ENCODE results near the gene PCDHGB7.
"Not testable (repeated sequence)": the region's sequence is repeated elsewhere in the genome, so short reads cannot be mapped to it uniquely, and the experiment has no call there.

The PCDHGB7 gene

DNA sequence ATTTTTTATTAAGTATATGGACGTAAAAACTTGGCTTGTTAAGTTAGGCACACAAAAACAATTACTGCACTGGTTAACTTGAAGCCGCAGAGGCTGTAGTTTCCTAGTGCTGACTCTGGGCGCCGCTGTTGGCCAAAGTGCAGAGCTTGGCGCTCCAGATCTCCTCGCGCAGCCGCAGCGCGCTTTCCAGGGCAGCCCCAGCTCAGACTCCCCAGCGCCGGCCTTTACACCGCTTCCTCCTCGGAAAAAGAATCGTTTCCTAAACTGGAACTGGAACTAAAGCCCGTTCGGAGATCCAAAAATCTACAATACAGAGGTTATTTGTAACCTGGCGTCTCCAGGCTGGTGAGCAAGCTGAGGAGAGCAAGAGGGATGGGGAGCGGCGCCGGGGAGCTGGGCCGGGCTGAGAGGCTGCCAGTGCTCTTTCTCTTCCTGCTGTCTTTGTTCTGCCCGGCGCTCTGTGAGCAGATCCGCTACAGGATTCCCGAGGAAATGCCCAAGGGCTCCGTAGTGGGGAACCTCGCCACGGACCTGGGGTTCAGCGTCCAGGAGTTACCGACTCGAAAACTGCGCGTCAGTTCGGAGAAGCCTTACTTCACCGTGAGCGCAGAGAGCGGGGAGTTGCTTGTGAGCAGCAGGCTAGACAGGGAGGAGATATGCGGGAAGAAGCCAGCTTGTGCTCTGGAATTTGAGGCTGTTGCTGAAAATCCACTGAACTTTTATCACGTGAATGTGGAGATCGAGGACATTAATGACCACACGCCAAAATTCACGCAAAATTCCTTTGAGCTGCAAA is 19.5 kb upstream of the PCDHGB7 start, which contains the start of gene PCDHGB5:
PCDHGB5 (plus strand) TSS at position 192 of the 796 bp plus-strand sequence; CDS start at position 373, 181 bp downstream.
- DNase-seq, result not testable (repeated sequence)

DNA sequence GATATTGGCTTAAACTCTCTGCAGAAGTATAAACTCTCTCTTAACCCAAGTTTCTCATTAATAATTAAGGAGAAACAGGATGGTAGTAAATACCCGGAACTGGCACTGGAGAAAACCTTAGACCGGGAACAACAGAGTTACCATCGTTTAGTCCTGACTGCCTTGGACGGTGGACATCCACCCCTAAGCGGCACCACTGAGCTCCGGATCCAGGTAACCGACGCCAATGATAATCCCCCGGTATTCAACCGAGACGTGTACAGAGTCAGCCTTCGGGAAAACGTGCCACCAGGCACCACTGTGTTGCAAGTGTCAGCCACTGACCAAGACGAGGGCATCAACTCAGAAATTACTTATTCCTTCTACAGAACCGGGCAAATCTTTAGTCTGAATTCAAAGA is 18.9 kb upstream of the PCDHGB7 start:
- no peak for DNase-seq

- no peak for DNase-seq
Observed at GRCh38 chr5:141399555-141400258, 17.8 kb upstream of the PCDHGB7 start.

DNA sequence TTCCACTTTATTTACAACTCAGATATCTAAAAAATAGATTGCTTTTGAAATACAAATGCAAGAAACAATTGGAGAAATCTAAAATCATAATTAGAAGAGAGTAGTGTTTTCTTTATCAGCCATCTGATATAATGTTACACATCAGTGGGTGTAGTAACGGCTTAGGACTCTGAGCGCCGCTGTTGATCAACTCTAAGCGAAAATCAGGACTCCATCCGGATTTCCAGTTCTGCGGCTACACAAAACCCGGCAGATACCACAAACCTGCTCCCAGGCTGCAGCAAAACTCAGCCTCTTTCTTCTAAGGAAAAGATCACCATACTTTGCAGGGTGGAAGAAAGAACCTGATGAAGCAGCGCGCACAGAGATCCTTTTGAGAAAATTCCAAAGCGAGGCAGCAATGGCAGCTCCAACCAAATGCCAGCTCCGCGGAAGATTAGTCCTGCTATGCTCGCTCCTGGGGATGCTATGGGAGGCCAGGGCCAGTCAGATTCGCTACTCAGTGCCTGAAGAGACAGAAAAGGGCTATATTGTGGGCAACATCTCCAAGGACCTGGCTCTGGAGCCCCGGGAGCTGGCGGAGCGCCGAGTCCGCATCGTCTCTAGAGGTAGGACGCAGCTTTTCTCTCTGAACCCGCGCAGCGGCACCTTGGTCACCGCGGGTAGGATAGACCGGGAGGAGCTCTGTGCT is 14.8 kb upstream of the PCDHGB7 start, which contains the start of gene PCDHGA9:
PCDHGA9 (plus strand) TSS at position 226 of the 691 bp plus-strand sequence; CDS start at position 401, 175 bp downstream.
- no peak for DNase-seq

GRCh38 chr5:141403387-141403786 is 14.1 kb upstream of the PCDHGB7 start:
- no peak for DNase-seq

DNA sequence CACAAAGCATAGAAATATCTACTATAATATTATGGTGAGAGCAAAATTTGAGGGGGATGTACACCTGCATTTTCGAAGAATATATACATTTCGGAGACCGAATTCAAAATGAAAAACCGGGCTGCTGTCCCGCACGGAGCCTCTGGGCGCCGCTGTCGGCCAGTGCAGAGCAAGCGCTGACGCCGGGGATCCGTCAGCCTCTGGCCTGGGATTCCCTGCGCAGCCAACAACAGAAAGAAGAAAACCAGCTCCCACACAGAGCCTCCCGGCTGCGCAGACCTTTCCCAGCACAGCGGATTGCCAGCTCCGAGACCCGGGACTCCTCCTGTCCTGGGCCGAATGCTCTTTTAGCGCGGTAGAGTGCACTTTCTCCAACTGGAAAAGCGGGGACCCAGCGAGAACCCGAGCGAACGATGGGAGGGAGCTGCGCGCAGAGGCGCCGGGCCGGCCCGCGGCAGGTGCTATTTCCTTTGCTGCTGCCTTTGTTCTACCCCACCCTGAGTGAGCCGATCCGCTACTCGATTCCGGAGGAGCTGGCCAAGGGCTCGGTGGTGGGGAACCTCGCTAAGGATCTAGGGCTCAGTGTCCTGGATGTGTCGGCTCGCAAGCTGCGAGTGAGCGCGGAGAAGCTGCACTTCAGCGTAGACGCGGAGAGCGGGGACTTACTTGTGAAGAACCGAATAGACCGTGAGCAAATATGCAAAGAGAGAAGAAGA is 9.5 kb upstream of the PCDHGB7 start, which contains the start of gene PCDHGB6:
PCDHGB6 (plus strand) TSS at position 232 of the 716 bp plus-strand sequence; CDS start at position 414, 182 bp downstream.
- DNase-seq, result not testable (repeated sequence)

DNA sequence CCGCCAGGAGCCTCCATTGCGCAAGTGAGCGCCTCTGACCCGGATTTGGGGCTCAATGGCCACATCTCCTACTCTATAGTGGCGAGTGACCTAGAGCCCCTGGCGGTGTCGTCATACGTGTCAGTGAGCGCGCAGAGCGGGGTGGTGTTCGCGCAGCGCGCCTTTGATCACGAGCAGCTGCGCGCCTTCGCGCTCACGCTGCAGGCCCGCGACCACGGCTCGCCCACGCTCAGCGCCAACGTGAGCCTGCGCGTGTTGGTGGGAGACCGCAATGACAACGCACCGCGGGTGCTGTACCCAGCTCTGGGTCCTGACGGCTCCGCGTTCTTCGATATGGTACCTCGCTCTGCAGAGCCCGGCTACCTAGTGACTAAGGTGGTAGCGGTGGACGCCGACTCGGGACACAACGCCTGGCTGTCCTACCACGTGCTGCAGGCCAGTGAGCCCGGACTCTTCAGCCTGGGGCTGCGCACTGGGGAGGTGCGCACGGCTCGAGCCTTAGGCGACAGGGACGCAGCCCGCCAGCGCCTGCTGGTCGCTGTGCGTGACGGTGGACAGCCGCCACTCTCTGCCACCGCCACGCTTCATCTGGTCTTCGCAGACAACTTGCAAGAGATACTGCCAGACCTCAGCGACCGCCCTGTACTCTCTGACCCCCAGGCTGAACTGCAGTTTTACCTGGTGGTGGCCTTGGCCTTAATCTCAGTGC is 7.7 kb upstream of the PCDHGB7 start:
- no peak for DNase-seq

- DNase-seq, result no peak
Observed at GRCh38 chr5:141411575-141411974, 5.9 kb upstream of the PCDHGB7 start.

- DNase-seq, result no peak
Observed at GRCh38 chr5:141412854-141413539, 4.5 kb upstream of the PCDHGB7 start, which contains the start of gene PCDHGA10. PCDHGA10 (plus strand) TSS chr5:141412987; CDS start chr5:141413176, 189 bp downstream.

DNA sequence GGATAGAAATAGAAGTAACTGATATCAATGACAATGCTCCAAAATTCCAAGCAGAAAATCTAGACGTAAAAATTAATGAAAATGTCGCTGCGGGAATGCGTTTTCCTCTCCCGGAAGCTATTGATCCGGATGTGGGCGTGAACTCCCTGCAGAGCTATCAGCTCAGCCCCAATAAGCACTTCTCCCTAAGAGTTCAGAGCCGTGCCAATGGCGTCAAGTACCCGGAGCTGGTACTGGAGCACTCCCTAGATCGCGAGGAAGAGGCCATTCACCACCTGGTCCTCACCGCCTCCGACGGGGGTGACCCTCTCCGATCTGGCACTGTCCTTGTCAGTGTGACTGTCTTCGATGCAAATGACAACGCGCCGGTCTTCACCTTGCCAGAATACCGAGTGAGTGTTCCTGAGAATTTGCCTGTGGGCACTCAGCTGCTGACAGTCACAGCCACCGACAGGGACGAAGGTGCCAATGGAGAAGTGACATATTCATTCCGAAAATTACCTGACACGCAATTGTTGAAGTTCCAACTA is 3.9 kb upstream of the PCDHGB7 start:
- DNase-seq, result no peak

- DNase-seq, result not testable (repeated sequence)
Observed at GRCh38 chr5:141414548-141415274, 2.8 kb upstream of the PCDHGB7 start.

DNA sequence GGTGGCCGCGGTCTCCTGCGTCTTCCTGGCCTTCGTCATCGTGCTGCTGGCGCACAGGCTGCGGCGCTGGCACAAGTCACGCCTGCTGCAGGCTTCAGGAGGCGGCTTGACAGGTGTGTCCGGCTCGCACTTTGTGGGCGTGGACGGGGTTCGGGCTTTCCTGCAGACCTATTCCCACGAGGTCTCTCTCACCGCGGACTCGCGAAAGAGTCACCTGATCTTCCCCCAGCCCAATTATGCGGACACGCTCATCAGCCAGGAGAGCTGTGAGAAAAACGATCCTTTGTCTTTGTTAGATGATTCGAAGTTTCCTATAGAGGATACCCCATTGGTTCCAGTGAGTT is 2.2 kb upstream of the PCDHGB7 start:
- not testable (repeated sequence) for DNase-seq

GRCh38 chr5:141419074-141419880 is 1.8 kb downstream of the PCDHGB7 start:
- no peak for DNase-seq

DNA sequence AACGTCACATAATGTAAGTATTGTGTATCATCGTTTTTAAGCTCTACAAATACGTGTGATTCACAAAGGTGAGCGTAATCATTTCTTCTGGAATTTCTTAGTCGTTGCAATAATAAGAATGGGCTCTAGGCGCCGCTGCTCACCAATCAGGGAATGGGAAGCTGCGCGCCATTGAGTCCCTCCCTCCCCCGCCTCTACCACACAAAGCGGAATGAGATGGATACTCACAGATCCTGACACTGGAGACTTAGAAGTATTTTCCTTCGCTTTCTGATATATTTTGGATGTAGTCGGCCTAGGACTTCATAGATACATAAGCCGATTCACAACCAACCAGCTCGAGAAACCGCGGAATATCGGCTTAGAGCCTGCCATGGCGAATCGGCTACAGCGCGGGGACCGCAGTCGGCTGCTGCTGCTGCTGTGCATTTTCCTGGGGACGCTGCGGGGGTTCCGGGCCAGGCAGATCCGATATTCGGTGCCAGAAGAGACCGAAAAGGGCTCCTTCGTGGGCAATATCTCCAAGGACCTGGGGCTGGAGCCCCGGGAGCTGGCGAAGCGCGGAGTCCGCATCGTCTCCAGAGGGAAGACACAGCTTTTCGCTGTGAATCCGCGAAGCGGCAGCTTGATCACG is 3.5 kb downstream of the PCDHGB7 start, which contains the start of gene PCDHGA11:
PCDHGA11 (plus strand) TSS at position 197 of the 634 bp plus-strand sequence; CDS start at position 374, 177 bp downstream.
- no peak for DNase-seq

DNA sequence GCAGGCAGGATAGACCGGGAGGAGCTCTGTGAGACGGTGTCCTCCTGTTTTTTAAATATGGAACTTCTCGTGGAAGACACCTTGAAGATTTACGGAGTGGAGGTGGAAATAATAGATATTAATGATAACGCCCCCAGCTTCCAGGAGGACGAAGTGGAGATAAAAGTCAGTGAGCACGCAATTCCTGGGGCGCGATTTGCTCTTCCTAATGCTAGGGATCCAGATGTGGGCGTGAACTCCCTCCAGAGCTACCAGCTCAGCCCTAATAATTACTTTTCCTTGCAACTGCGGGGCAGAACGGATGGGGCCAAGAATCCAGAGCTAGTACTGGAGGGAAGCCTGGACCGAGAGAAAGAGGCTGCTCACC is 4.0 kb downstream of the PCDHGB7 start:
- DNase-seq, result no peak

GRCh38 chr5:141422742-141423291 is 5.3 kb downstream of the PCDHGB7 start:
- no peak for DNase-seq

GRCh38 chr5:141427783-141428426 is 10.4 kb downstream of the PCDHGB7 start:
- no peak for DNase-seq
